Measurements from ENCODE around the gene OR1B1. TPM values are rescaled to one million over a fixed set of nuclear protein-coding genes. Genes with fewer than 3 reads are reported as not detected.

OR1B1 gene
- total and polyA plus RNA-seq, 2 of the 4 experiments (the other 2 are of a cell fraction): not detected

DNA sequence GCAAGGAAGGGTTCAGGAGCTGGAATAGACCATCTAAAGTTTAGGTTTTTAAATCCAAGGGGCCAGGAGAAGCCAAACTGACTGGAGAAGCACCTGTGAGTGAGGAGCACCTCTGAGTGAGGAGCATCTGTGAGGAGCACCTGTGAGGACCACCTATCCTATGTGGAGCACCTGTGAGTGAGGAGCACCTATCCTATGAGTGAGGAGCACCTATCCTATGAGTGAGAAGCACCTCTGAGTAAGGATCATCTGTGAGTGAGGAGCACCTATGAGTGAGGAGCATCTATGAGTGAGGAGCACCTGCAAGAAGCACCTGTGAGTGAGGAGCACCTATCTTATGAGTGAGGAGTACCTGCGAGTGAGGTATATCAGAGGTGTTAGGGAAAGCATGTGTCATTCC is 50.8 kb downstream of the OR1B1 start:
- Histone ChIP-seq H2BK15ac (ENCODE audit: low read depth, low read length) (no peak overlapping the region), H2AFZ (replicated peaks; ENCODE audit: low read length, poor library complexity) (no peak overlapping the region), H3K4ac (ENCODE audit: low read depth, low read length) (no peak overlapping the region), H3K27ac (ENCODE audit: insufficient read depth, low read length) (no peak overlapping the region), H3K4me2 (ENCODE audit: low read depth, low read length) (no peak overlapping the region), H3K4me3 (ENCODE audit: insufficient read depth, low read depth, low read length) (no peak overlapping the region), H2BK5ac (ENCODE audit: low read depth, low read length, poor library complexity, severe bottlenecking) (no peak overlapping the region), H2AK9ac (replicated peaks; ENCODE audit: low read depth, low read length, poor library complexity) (no peak overlapping the region), H4K8ac (ENCODE audit: low read depth in 2 of 2, low read length in 2 of 2) (no peak overlapping the region), H3K27me3 (ENCODE audit: control insufficient read depth, insufficient read depth, low read length) (peaks cover 4% of the 10 kb centered on the region), H2AK5ac (ENCODE audit: low read depth, low read length) (no peak overlapping the region), H4K5ac (ENCODE audit: low read depth, low read length) (no peak overlapping the region), H4K20me1 (ENCODE audit: insufficient read depth, low read length) (no peaks in the 10 kb centered on the region), H3K18ac (ENCODE audit: low read depth, low read length) (no peak overlapping the region), H2BK120ac (ENCODE audit: low read depth, low read length) (no peak overlapping the region), H3K4me1 (ENCODE audit: control insufficient read depth, insufficient read depth, low read length) (no peaks in the 10 kb centered on the region), H3K9me1 (ENCODE audit: insufficient read depth, low read length) (no peaks in the 10 kb centered on the region), H2BK20ac (ENCODE audit: low read depth, low read length) (no peak overlapping the region), H3K23ac (ENCODE audit: low read depth, low read length) (no peak overlapping the region), H4K91ac (ENCODE audit: insufficient read depth, low read depth, low read length) (no peak overlapping the region), H3K79me1 (ENCODE audit: low read depth in 1 of 2, low read length in 2 of 2) (no peaks in the 10 kb centered on the region), H3K9ac (ENCODE audit: low read depth, low read length) (no peak overlapping the region), H3K9me3 (ENCODE audit: control insufficient read depth, insufficient read depth, low read length) (no peaks in the 10 kb centered on the region), H3K36me3 (ENCODE audit: control insufficient read depth, insufficient read depth, low read length) (no peaks in the 10 kb centered on the region), H3K14ac (replicated peaks; ENCODE audit: low read depth, low read length) (no peak overlapping the region), H3K56ac (ENCODE audit: extremely low read depth, insufficient read depth, low read length) (no peak overlapping the region)
- in situ Hi-C loops (cut with MboI; ENCODE audit: low sequenced_read_pairs): no loop called here
- no peak for ATAC-seq (ENCODE audit: low read depth)
- DNase-seq: no peak
- no TSS peak for BruUV-seq (replicated peaks)
- ChIA-PET POLR2A (ENCODE audit: unreplicated experiment) (no interaction called here), CTCF (interaction anchor here (0.7 to 0.9 kb wide), 2 partner anchors 18 kb away, joined by 3 read pairs; no protein-coding TSS in a partner anchor)
- dilution Hi-C loops (cut with HindIII; ENCODE audit: low sequenced_read_pairs, unreplicated experiment): no loop called here
- TF ChIP-seq, protein P1, sequence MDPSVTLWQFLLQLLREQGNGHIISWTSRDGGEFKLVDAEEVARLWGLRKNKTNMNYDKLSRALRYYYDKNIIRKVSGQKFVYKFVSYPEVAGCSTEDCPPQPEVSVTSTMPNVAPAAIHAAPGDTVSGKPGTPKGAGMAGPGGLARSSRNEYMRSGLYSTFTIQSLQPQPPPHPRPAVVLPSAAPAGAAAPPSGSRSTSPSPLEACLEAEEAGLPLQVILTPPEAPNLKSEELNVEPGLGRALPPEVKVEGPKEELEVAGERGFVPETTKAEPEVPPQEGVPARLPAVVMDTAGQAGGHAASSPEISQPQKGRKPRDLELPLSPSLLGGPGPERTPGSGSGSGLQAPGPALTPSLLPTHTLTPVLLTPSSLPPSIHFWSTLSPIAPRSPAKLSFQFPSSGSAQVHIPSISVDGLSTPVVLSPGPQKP (IDR thresholded peaks at IDR 0.05; ENCODE audit: borderline replicate concordance, low read depth, low read length): no peak
- no peak for TF ChIP-seq NFE2L2 (IDR thresholded peaks at IDR 0.05; ENCODE audit: low read depth, low read length)
- no peak for TF ChIP-seq RCOR1 (IDR thresholded peaks at IDR 0.05; ENCODE audit: insufficient replicate concordance, low read length)
- no peak for TF ChIP-seq CEBPB (IDR thresholded peaks at IDR 0.05; ENCODE audit: low read depth, low read length)
- TF ChIP-seq BHLHE40 (IDR thresholded peaks at IDR 0.05; ENCODE audit: low read depth, low read length): no peak
- TF ChIP-seq RAD21 (IDR thresholded peaks at IDR 0.05; ENCODE audit: low read length): no peak
- intact Hi-C loops (cut with micrococcal nuclease): no loop called here
- WGBS, 2 experiments (ENCODE audit: extremely low coverage in 2 of 2, insufficient read length in 1 of 2): no CpG with 5 or more reads among the region's 1 CpG

All from IMR-90 (cell line).